Fibroblast of the aortic adventitia (primary cell): Measurements from ENCODE around the gene F13B. TPM values are rescaled to one million over a fixed set of nuclear protein-coding genes. Genes with fewer than 3 reads are reported as not detected.

Experiments
- DNase-seq: peaks from one replicate; pipeline ENCODE4 v3.0.0-alpha.2; 2010; ENCODE audit warnings: low read depth
- H3K4me3 ChIP-seq: 2 replicates; pipeline ENCODE4 v1.5.1; 2011; ENCODE audit warnings: low read depth, mild to moderate bottlenecking, control low read depth, low read length, moderate library complexity
- total RNA-seq: library from RNA; depleted of rRNA; stranded (reverse); fragments of >200 nt; gene quantifications from 2 replicates; pipeline ENCODE4 v1.2.3, GENCODE V29; 2012; ENCODE audit warnings: low replicate concordance
- TF ChIP-seq, protein P1 (sequence below): IDR thresholded peaks from 2 replicates; pipeline ENCODE4 v1.5.1; 2011; ENCODE audit warnings: mild to moderate bottlenecking, low read length, control low read depth, inconsistent platforms; ENCODE audit not compliant: insufficient read depth

The F13B gene
- total RNA-seq, 1 donor, result not detected

DNA sequence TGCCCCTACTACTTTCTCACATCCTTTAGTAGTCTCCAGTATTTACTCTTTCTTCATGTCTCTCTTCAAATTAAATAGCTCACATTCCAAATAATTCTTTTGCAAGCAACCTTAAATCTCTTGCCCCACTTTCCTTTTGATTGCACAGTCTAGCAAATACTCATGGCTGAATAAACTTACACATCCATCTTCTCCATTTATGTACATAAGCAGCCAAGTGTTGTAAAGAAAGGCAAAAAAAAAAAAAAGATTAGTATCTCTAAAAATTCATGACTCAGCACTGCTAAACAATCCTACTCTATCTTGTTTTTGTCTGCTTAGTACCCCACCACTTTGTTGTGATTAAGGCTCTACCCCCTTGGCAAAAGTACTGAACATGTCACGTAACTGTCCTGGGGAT is 42.6 kb downstream of the F13B start:
- peak; percentile 63 for DNase-seq
- no peak overlapping the region for H3K4me3 ChIP-seq
- TF ChIP-seq, protein P1, sequence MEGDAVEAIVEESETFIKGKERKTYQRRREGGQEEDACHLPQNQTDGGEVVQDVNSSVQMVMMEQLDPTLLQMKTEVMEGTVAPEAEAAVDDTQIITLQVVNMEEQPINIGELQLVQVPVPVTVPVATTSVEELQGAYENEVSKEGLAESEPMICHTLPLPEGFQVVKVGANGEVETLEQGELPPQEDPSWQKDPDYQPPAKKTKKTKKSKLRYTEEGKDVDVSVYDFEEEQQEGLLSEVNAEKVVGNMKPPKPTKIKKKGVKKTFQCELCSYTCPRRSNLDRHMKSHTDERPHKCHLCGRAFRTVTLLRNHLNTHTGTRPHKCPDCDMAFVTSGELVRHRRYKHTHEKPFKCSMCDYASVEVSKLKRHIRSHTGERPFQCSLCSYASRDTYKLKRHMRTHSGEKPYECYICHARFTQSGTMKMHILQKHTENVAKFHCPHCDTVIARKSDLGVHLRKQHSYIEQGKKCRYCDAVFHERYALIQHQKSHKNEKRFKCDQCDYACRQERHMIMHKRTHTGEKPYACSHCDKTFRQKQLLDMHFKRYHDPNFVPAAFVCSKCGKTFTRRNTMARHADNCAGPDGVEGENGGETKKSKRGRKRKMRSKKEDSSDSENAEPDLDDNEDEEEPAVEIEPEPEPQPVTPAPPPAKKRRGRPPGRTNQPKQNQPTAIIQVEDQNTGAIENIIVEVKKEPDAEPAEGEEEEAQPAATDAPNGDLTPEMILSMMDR, result no peak

DNA sequence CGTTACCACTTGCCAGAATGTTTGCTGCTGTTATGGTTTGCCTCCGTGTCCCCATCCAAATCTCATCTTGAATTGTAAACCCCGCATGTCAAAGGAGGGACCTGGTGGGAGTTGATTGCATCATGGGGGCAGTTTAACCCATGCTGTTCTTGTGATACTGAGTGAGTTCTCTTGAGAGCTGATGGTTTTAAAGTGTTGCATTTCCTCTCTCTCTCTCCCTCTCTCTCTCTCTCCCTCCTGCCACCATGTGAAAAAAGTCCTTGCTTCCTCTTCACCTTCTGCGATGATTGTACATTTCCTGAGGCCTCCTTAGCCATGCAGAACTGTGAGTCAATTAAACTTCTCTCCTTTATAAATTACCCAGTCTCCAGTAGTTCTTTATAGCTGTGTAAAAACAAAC is 45.3 kb downstream of the F13B start:
- TF ChIP-seq, protein P1, result no peak
- H3K4me3 ChIP-seq, result no peak overlapping the region
- no peak for DNase-seq

DNA sequence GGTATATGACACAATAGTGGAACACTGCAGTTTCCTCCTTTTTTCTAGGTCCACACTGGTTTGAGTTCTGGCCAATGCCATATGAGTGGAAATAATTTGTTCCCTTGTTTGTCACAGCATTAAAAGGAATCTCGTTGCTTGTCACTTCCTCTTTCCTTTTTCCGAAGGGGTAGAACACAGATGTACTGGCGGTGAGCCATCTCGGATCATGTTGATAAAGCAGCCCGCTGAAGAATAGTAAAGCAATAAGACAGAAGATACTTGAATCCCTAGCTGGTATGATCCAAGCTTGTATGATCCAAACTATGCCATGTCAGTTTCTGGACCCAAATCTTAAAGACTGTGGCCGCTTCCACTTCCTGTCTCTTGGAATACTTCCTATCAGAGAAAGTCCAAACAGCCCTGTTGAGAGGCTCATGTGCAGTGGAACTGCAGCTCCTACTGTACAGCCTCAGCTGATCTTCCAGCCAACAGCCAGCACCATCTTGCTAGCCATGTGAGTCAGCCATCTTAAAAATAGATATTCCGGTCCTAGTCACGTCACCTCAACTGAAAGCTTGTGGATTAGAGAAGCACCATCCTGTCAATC is 49.4 kb downstream of the F13B start:
- TF ChIP-seq, protein P1, result no peak
- H3K4me3 ChIP-seq, result no peak overlapping the region

DNA sequence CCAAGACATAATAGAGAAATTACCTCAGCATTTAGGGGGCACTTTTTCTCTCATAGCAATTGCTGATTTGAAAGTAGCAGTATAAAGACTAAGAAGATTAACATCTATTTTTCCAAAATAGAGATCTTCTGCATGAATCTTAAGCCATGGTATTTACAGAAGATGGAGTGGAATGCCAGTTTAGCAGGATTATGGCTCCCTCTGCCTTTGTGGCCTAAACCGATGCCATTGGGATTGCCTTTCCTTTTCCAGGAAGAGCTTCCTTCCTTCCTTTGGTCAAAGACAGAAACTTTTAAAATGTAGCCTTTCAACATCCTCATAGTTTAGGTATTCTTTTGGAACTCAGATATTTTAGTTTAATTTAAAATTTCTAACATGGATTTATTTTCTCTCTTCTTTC is 50.3 kb downstream of the F13B start:
- DNase-seq, result no peak
- TF ChIP-seq, protein P1, result no peak
- H3K4me3 ChIP-seq, result no peak overlapping the region

More for the DNA sequence above, 49.4 kb downstream of the F13B start:
- no peak for DNase-seq

DNA sequence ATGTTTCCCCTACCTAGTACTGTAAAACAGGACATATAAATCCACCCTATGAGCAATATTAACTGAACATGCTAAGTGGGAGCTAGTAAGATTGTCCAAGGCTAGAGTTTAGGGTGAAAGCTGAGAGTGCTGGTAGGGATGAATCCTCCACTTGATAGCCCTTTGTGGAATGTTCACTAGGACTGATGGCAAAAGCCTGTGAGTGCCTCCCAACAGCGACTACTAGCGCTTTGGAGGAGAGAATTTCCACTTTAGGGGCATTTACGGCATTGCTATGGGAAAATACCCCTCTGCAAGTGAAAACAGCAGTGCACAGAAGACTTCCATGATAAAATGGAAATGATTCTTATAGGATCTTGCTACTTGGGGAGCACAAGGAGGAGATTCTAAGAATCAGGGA is 53.8 kb downstream of the F13B start:
- no peak for DNase-seq
- no peak overlapping the region for H3K4me3 ChIP-seq
- TF ChIP-seq, protein P1, result no peak

DNA sequence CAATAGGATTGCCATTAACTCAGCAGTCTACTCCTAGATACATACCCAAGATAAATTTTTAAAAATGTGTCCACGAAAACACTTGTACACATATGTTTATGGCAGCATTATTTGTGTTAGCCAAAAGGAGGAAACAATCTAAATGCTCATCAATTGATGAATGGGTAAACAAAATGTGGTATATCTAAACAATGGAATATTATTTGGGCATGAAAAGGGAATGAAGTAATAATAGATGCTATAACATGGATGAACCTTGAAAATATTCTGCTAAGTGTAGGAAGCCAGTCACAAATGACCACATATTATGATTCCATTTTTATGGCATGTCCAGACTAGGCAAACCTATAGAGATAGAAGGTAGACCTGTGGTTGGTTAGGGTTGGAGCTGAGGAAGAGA is 55.4 kb downstream of the F13B start:
- TF ChIP-seq, protein P1, result no peak
- no peak for DNase-seq

DNA sequence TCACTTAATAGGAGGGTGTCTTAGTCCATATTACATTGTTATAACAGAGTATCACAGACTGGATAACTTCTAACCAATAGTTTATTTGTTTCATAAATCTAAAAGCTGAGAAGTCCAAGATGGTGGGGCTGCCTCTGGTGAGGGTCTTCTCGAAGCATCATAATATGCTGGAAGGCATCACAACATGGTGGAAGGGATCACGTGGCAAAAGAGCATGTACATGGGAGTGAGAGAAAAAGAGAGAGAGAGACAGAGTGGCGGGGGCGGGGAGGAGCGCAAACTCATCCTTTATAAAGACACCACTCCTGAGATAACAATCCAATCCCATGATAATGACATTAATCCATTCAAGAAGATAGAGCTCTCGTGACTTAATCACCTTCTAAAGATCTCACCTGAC is 58.2 kb downstream of the F13B start:
- TF ChIP-seq, protein P1, result no peak
- H3K4me3 ChIP-seq, result no peak overlapping the region
- DNase-seq, result no peak

More for the DNA sequence above, 55.4 kb downstream of the F13B start:
- H3K4me3 ChIP-seq, result no peak overlapping the region
